Measurements from ENCODE around the gene ROBO3. TPM values are rescaled to one million over a fixed set of nuclear protein-coding genes. Genes with fewer than 3 reads are reported as not detected.

Gene ROBO3
- total RNA-seq, 2 experiments from 2014 or later = 26.2 to 27.2 TPM

- no peaks in the 10 kb centered on the region for H3K9me3 Mint-ChIP-seq
- Histone ChIP-seq H3K4me3 (ENCODE audit: low read length) (no peak overlapping the region), H3K4me1 (ENCODE audit: insufficient read depth, low read length) (peaks cover 7% of the 10 kb centered on the region), H3K27ac (ENCODE audit: low read depth in 1 of 2, low read length in 2 of 2) (no peak overlapping the region), H3K36me3 (ENCODE audit: insufficient read depth, low read length) (no peaks in the 10 kb centered on the region), H3K9me3 (ENCODE audit: control insufficient read depth in 1 of 2, insufficient read depth in 1 of 2, low read length in 2 of 2) (no peaks in the 10 kb centered on the region), H3K27me3 (ENCODE audit: control insufficient read depth in 1 of 2, insufficient read depth in 2 of 2, low read length in 2 of 2) (peaks cover 77 to 96% of the 10 kb centered on the region in 2 experiments)
- CTCF ChIA-PET = no interaction called here
- TF ChIP-seq, protein P1, sequence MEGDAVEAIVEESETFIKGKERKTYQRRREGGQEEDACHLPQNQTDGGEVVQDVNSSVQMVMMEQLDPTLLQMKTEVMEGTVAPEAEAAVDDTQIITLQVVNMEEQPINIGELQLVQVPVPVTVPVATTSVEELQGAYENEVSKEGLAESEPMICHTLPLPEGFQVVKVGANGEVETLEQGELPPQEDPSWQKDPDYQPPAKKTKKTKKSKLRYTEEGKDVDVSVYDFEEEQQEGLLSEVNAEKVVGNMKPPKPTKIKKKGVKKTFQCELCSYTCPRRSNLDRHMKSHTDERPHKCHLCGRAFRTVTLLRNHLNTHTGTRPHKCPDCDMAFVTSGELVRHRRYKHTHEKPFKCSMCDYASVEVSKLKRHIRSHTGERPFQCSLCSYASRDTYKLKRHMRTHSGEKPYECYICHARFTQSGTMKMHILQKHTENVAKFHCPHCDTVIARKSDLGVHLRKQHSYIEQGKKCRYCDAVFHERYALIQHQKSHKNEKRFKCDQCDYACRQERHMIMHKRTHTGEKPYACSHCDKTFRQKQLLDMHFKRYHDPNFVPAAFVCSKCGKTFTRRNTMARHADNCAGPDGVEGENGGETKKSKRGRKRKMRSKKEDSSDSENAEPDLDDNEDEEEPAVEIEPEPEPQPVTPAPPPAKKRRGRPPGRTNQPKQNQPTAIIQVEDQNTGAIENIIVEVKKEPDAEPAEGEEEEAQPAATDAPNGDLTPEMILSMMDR (IDR thresholded peaks at IDR 0.05) = no peak
- no peak for DNase-seq
- no peak for ATAC-seq (ENCODE audit: poor library complexity)
- H3K4me1 Mint-ChIP-seq (ENCODE audit: low read depth) = no peaks in the 10 kb centered on the region
- H3K27ac Mint-ChIP-seq = no peak overlapping the region
- H3K36me3 Mint-ChIP-seq (ENCODE audit: low read depth) = no peaks in the 10 kb centered on the region
- peaks cover 98% of the 10 kb centered on the region for H3K27me3 Mint-ChIP-seq
- no peak overlapping the region for H3K4me3 Mint-ChIP-seq
- POLR2A ChIA-PET = no interaction called here
- intact Hi-C loops (cut with DNase I, micrococcal nuclease) = no loop called here
These were observed 19.1 kb upstream of the ROBO3 start for GRCh38 chr11:124846070-124846673.

DNA sequence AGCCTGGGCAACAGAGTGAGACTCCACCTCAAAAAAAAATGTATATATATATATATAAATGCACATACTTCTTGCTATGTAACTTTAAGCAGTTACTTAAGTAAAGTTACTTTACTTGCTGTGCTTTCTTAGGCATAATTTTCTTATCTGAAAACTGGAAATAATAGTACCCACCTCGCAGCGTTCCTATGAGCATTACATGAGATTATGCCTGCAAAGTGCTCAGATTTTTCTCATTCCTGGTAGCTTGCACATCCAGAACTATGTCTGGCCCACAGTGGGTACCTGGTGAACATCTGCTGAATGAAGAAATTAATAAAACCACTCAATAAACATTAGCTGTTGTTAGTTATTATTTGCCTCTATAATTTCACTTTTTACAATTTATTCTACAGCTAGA is 6.1 kb upstream of the ROBO3 start:
- POLR2A ChIA-PET = no interaction called here
- Histone ChIP-seq H3K36me3 (ENCODE audit: insufficient read depth, low read length) (no peaks in the 10 kb centered on the region), H3K27me3 (ENCODE audit: control insufficient read depth in 1 of 2, insufficient read depth in 2 of 2, low read length in 2 of 2) (peaks cover 36 to 49% of the 10 kb centered on the region in 2 experiments), H3K4me3 (ENCODE audit: low read length) (no peak overlapping the region), H3K27ac (ENCODE audit: low read depth in 1 of 2, low read length in 2 of 2) (no peak overlapping the region), H3K9me3 (ENCODE audit: control insufficient read depth in 1 of 2, insufficient read depth in 1 of 2, low read length in 2 of 2) (peaks cover 4 to 5% of the 10 kb centered on the region in 2 experiments), H3K4me1 (ENCODE audit: insufficient read depth, low read length) (peaks cover 8% of the 10 kb centered on the region)
- Mint-ChIP-seq H3K27me3 (peaks cover 51% of the 10 kb centered on the region), H3K4me1 (ENCODE audit: low read depth) (peaks cover 17% of the 10 kb centered on the region), H3K36me3 (ENCODE audit: low read depth) (no peaks in the 10 kb centered on the region), H3K27ac (no peak overlapping the region), H3K9me3 (no peaks in the 10 kb centered on the region), H3K4me3 (no peak overlapping the region)
- DNase-seq = no peak
- TF ChIP-seq, protein P1 (IDR thresholded peaks at IDR 0.05) = no peak
- CTCF ChIA-PET = interaction anchor here (0.8 kb wide), 1 partner anchor 23 kb away, joined by 5 read pairs; no protein-coding TSS in a partner anchor
- intact Hi-C loops (cut with DNase I, micrococcal nuclease) = no loop called here
- no peak for ATAC-seq (ENCODE audit: poor library complexity)

GRCh38 chr11:124861670-124862069 is 3.6 kb upstream of the ROBO3 start:
- POLR2A ChIA-PET = no interaction called here
- no peak overlapping the region for H3K4me3 ChIP-seq (ENCODE audit: low read length)
- no peak overlapping the region for H3K4me3 Mint-ChIP-seq
- H3K4me1 ChIP-seq (ENCODE audit: insufficient read depth, low read length) = peaks cover 28% of the 10 kb centered on the region
- TF ChIP-seq, protein P1 (IDR thresholded peaks at IDR 0.05) = no peak
- H3K27me3 Mint-ChIP-seq = peaks cover 74% of the 10 kb centered on the region
- H3K9me3 Mint-ChIP-seq = no peaks in the 10 kb centered on the region
- intact Hi-C loops (cut with DNase I, micrococcal nuclease) = no loop called here
- H3K27ac Mint-ChIP-seq = no peak overlapping the region
- no peaks in the 10 kb centered on the region for H3K36me3 Mint-ChIP-seq (ENCODE audit: low read depth)
- no peak overlapping the region for H3K27ac ChIP-seq (ENCODE audit: low read depth in 1 of 2, low read length in 2 of 2)
- no peak for DNase-seq
- peaks cover 53 to 64% of the 10 kb centered on the region in 2 experiments for H3K27me3 ChIP-seq (ENCODE audit: control insufficient read depth in 1 of 2, insufficient read depth in 2 of 2, low read length in 2 of 2)
- ATAC-seq (ENCODE audit: poor library complexity) = no peak
- no peaks in the 10 kb centered on the region for H3K36me3 ChIP-seq (ENCODE audit: insufficient read depth, low read length)
- H3K9me3 ChIP-seq (ENCODE audit: control insufficient read depth in 1 of 2, insufficient read depth in 1 of 2, low read length in 2 of 2) = peaks cover 0 to 23% of the 10 kb centered on the region in 2 experiments
- CTCF ChIA-PET = no interaction called here
- peaks cover 29% of the 10 kb centered on the region for H3K4me1 Mint-ChIP-seq (ENCODE audit: low read depth)

Data from CD4-positive, alpha-beta T cell (primary cell).